HG02885 (cell line): ENCODE results near the gene SORT1.
"Not testable (repeated sequence)": the region's sequence is repeated elsewhere in the genome, so short reads cannot be mapped to it uniquely, and the experiment has no call there.

Experiments used
- ATAC-seq: cut with Tn5 transposase; IDR thresholded peaks from one replicate; pipeline ENCODE4 v1.9.1; 2021; ENCODE audit warnings: mild to moderate bottlenecking; ENCODE audit not compliant: unreplicated experiment, poor library complexity

Gene SORT1

GRCh38 chr1:109398343-109399225 is 866 bp upstream of the SORT1 start:
- ATAC-seq = no peak

- no peak for ATAC-seq
These were observed 692 bp downstream of the SORT1 start for GRCh38 chr1:109396871-109397580.

GRCh38 chr1:109396513-109396839 is 1.2 kb downstream of the SORT1 start:
- ATAC-seq = no peak

- ATAC-seq = no peak
These were observed 1.9 kb downstream of the SORT1 start for GRCh38 chr1:109395602-109396512.

GRCh38 chr1:109395282-109395599 is 2.5 kb downstream of the SORT1 start:
- ATAC-seq = not testable (repeated sequence)

GRCh38 chr1:109394591-109395281 is 3.0 kb downstream of the SORT1 start:
- no peak for ATAC-seq

GRCh38 chr1:109393617-109394233 is 4.0 kb downstream of the SORT1 start:
- ATAC-seq = no peak

GRCh38 chr1:109392788-109393616 is 4.7 kb downstream of the SORT1 start:
- ATAC-seq = no peak

GRCh38 chr1:109392037-109392787 is 5.5 kb downstream of the SORT1 start:
- peak; percentile 25 for ATAC-seq

- ATAC-seq = peak; percentile 82
These were observed 6.1 kb downstream of the SORT1 start for GRCh38 chr1:109391626-109392025.

- no peak for ATAC-seq
These were observed 6.6 kb downstream of the SORT1 start for GRCh38 chr1:109391157-109391556.

- ATAC-seq = no peak
These were observed 7.9 kb downstream of the SORT1 start for GRCh38 chr1:109389638-109390341.

- ATAC-seq = no peak
These were observed 8.7 kb downstream of the SORT1 start for GRCh38 chr1:109388884-109389637.

GRCh38 chr1:109388208-109388711 is 9.5 kb downstream of the SORT1 start:
- ATAC-seq = no peak

- no peak for ATAC-seq
These were observed 11.5 kb downstream of the SORT1 start for GRCh38 chr1:109386054-109386717.

GRCh38 chr1:109385417-109385816 is 12.3 kb downstream of the SORT1 start:
- ATAC-seq = no peak
